ENCODE data around the gene DCST1.
A peak's percentile ranks its signal among the peaks of the same experiment; 100 is the strongest.

DCST1 gene

GRCh38 chr1:155042789-155043188 is 9.2 kb downstream of the DCST1 start:
- no peak for DNase-seq (ENCODE audit: extremely low read depth, low read depth)
- TF ChIP-seq CTCF (IDR thresholded peaks at IDR 0.05; ENCODE audit: low read depth, low read length, missing control alignments), result no peak
- H3K4me3 ChIP-seq (replicated peaks; ENCODE audit: low read depth, low read length), result no peak overlapping the region

GRCh38 chr1:155043301-155043702 is 9.7 kb downstream of the DCST1 start:
- H3K4me3 ChIP-seq (replicated peaks; ENCODE audit: low read depth, low read length), result no peak overlapping the region
- TF ChIP-seq CTCF (IDR thresholded peaks at IDR 0.05; ENCODE audit: low read depth, low read length, missing control alignments), result no peak
- DNase-seq (ENCODE audit: extremely low read depth, low read depth), result no peak

GRCh38 chr1:155043793-155044192 is 10.2 kb downstream of the DCST1 start:
- no peak for TF ChIP-seq CTCF (IDR thresholded peaks at IDR 0.05; ENCODE audit: low read depth, low read length, missing control alignments)
- no peak for DNase-seq (ENCODE audit: extremely low read depth, low read depth)
- H3K4me3 ChIP-seq (replicated peaks; ENCODE audit: low read depth, low read length), result no peak overlapping the region

- H3K4me3 ChIP-seq (replicated peaks; ENCODE audit: low read depth, low read length), result no peak overlapping the region
- DNase-seq (ENCODE audit: extremely low read depth, low read depth), result no peak
- TF ChIP-seq CTCF (IDR thresholded peaks at IDR 0.05; ENCODE audit: low read depth, low read length, missing control alignments), result no peak
These were observed 10.7 kb downstream of the DCST1 start for GRCh38 chr1:155044365-155044764.

- DNase-seq (ENCODE audit: extremely low read depth, low read depth), result no peak
- TF ChIP-seq CTCF (IDR thresholded peaks at IDR 0.05; ENCODE audit: low read depth, low read length, missing control alignments), result peak; percentile 77
- no peak overlapping the region for H3K4me3 ChIP-seq (replicated peaks; ENCODE audit: low read depth, low read length)
These were observed 11.4 kb downstream of the DCST1 start for GRCh38 chr1:155044812-155045657.

- no peak overlapping the region for H3K4me3 ChIP-seq (replicated peaks; ENCODE audit: low read depth, low read length)
- DNase-seq (ENCODE audit: extremely low read depth, low read depth), result no peak
- no peak for TF ChIP-seq CTCF (IDR thresholded peaks at IDR 0.05; ENCODE audit: low read depth, low read length, missing control alignments)
These were observed 15.1 kb downstream of the DCST1 start for GRCh38 chr1:155048449-155049334.

All from HFF-Myc (cell line).